Mucosa of descending colon (tissue), 3 donors: Measurements from ENCODE around the gene RALB. TPM values are rescaled to one million over a fixed set of nuclear protein-coding genes. Genes with fewer than 3 reads are reported as not detected.

Experiments used
- ATAC-seq: fragments of 200-7000 bp; cut with Tn5 transposase; one replicate; pipeline ENCODE4 v1.9.1; 2020; ENCODE audit warnings: mild to moderate bottlenecking, moderate library complexity
- DNase-seq, 3 donors: peaks; one replicate each; pipeline ENCODE4 v3.0.0-alpha.2; 2020
- H3K36me3 ChIP-seq: fragments of 200-600 bp; one replicate; pipeline ENCODE4 v1.8.0; 2021; ENCODE audit warnings: low read depth, mild to moderate bottlenecking
- H3K4me1 ChIP-seq: fragments of 200-600 bp; one replicate; pipeline ENCODE4 v1.8.0; 2021; ENCODE audit warnings: low read depth, mild to moderate bottlenecking
- H3K4me3 ChIP-seq: fragments of 200-600 bp; one replicate; pipeline ENCODE4 v1.8.0; 2021; ENCODE audit warnings: mild to moderate bottlenecking
- H3K9me3 ChIP-seq: fragments of 200-600 bp; one replicate; pipeline ENCODE4 v1.8.0; 2021; ENCODE audit warnings: mild to moderate bottlenecking
- intact Hi-C, 2 donors: fragments of 100-400 bp; cut with DNase I in 1 of 2; cut with micrococcal nuclease in 1 of 2; formaldehyde crosslinking; loops; one replicate each; pipeline versions ENCODE4 v1.11.0 to v1.11.1; 2022; cut with DNase I, micrococcal nuclease
- total RNA-seq, 3 donors: library from RNA; stranded (reverse); fragmentation: NEBNext Ultra II Directional in 2 of 3; extraction: Animal tissue kit (Norgen Biotek cat#: 25700) in 2 of 3; gene quantifications; one replicate each; pipeline versions ENCODE4 v1.2.1 to v1.2.4, GENCODE V29; 2021 to 2023
- TF ChIP-seq, protein P1 (sequence below): fragments of 200-600 bp; IDR thresholded peaks from one replicate; pipeline ENCODE4 v1.8.0; 2022; ENCODE audit warnings: antibody characterized with exemption, mild to moderate bottlenecking
- donor health status: DM: no; HTN: no; CAD: no; lungs with moderate emphysema.
- donor health status: DM: no; HTN: no; CAD: no.
- donor health status: DM: no; HTN: yes; CAD: no.

Gene RALB
- total RNA-seq, 3 donors from 2014 or later = 75.1 to 83.8 (median 80.8) TPM

DNA sequence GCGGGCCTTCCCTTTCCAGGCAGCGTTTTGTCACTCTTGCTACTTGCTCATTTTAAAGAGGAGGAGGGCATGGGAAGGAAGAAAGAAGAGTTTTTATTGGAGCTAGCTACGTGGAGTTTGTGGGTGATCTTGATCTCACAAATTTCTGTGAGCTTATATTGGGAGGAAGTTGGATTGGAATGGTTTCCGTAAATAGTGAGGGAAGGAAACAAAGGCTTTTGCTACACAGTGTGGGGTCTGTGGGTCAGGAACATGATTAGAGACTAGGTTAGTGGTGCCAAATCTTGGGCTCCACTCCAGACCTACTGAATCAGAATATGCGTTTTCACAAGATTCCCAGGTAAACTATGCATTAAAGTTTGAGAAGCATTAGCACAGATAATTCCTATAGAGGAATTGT is 8.1 kb downstream of the RALB start:
- H3K36me3 ChIP-seq = no peaks in the 10 kb centered on the region
- H3K4me1 ChIP-seq = no peaks in the 10 kb centered on the region
- ATAC-seq = no peak
- intact Hi-C loops = no loop called here
- TF ChIP-seq, protein P1, sequence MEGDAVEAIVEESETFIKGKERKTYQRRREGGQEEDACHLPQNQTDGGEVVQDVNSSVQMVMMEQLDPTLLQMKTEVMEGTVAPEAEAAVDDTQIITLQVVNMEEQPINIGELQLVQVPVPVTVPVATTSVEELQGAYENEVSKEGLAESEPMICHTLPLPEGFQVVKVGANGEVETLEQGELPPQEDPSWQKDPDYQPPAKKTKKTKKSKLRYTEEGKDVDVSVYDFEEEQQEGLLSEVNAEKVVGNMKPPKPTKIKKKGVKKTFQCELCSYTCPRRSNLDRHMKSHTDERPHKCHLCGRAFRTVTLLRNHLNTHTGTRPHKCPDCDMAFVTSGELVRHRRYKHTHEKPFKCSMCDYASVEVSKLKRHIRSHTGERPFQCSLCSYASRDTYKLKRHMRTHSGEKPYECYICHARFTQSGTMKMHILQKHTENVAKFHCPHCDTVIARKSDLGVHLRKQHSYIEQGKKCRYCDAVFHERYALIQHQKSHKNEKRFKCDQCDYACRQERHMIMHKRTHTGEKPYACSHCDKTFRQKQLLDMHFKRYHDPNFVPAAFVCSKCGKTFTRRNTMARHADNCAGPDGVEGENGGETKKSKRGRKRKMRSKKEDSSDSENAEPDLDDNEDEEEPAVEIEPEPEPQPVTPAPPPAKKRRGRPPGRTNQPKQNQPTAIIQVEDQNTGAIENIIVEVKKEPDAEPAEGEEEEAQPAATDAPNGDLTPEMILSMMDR = no peak
- H3K9me3 ChIP-seq = no peaks in the 10 kb centered on the region
- no peak overlapping the region for H3K4me3 ChIP-seq
- no peak for DNase-seq

GRCh38 chr2:120261387-120262006 is 8.8 kb downstream of the RALB start:
- no peaks in the 10 kb centered on the region for H3K9me3 ChIP-seq
- intact Hi-C loops = no loop called here
- DNase-seq = no peak
- TF ChIP-seq, protein P1 = no peak
- H3K4me3 ChIP-seq = no peak overlapping the region
- H3K4me1 ChIP-seq = no peaks in the 10 kb centered on the region
- no peaks in the 10 kb centered on the region for H3K36me3 ChIP-seq
- peak; percentile 16 for ATAC-seq

GRCh38 chr2:120262150-120262549 is 9.5 kb downstream of the RALB start:
- Histone ChIP-seq H3K4me1 (no peaks in the 10 kb centered on the region), H3K4me3 (no peak overlapping the region), H3K36me3 (no peaks in the 10 kb centered on the region), H3K9me3 (no peaks in the 10 kb centered on the region)
- intact Hi-C loops = no loop called here
- TF ChIP-seq, protein P1 = no peak
- no peak for ATAC-seq
- DNase-seq = no peak

DNA sequence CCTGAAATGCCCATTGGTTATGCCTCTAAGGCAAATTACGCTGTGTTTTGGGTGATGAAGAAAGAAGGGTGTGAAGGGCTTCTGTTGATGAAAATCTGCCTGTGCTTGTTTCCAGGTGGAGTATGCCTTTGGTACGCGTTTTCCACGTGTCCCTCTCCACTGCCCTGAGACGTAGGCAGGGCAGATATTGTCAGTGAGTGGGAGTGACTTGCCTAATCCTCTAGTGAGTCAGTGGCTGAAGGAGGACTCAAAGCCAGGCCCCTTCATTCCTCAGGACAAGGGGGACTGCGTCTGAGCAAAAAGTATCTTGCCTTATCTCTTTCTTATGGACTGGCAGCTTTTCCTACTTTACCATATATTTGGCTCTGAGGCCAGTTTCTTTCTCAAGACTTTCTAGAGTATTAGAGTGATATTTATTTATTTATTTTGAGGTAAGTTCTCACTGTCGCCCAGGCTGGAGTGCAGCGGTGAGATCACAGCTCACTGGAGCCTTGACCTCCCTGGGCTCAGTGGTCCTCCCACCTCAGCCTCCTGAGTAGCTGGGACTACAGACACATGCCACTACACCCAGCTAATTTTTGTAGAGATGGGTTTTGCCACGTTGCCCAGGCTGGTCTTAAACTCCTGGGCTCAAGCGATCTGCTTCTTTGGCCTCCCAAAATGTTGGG is 10.2 kb downstream of the RALB start:
- no peaks in the 10 kb centered on the region for H3K4me1 ChIP-seq
- H3K36me3 ChIP-seq = no peaks in the 10 kb centered on the region
- H3K4me3 ChIP-seq = no peak overlapping the region
- no peak for ATAC-seq
- DNase-seq = no peak
- no peaks in the 10 kb centered on the region for H3K9me3 ChIP-seq
- TF ChIP-seq, protein P1 = no peak
- intact Hi-C loops = no loop called here

- ATAC-seq = peak; percentile 49
- intact Hi-C loops = no loop called here
Measured at GRCh38 chr2:120265006-120265405, 12.4 kb downstream of the RALB start.

More at GRCh38 chr2:120265006-120265405, 12.4 kb downstream of the RALB start:
- TF ChIP-seq, protein P1 = no peak
- H3K36me3 ChIP-seq = no peaks in the 10 kb centered on the region
- H3K9me3 ChIP-seq = no peaks in the 10 kb centered on the region
- H3K4me1 ChIP-seq = no peaks in the 10 kb centered on the region
- no peak overlapping the region for H3K4me3 ChIP-seq
- DNase-seq = no peak
